GM12891 (cell line): ENCODE results near the gene FAM83F.

Experiments used
- PAX5 ChIP-seq: IDR thresholded peaks from 2 replicates; pipeline ENCODE4 v1.6.1; 2011; ENCODE audit warnings: low read length, moderate library complexity, mild to moderate bottlenecking; ENCODE audit not compliant: insufficient read depth, severe bottlenecking
- POLR2A ChIP-seq: IDR thresholded peaks from 2 replicates; pipeline ENCODE4 v1.6.1; 2011; ENCODE audit warnings: low read depth, low read length, control low read depth
- POLR2AphosphoS5 ChIP-seq: IDR thresholded peaks from 2 replicates; pipeline ENCODE4 v1.6.1; 2011; ENCODE audit warnings: low read depth, low read length, control low read depth
- POU2F2 ChIP-seq: IDR thresholded peaks from 2 replicates; pipeline ENCODE4 v1.6.1; 2011; ENCODE audit warnings: low read depth, mild to moderate bottlenecking, control low read depth, low read length, moderate library complexity
- SPI1 ChIP-seq: IDR thresholded peaks from 2 replicates; pipeline ENCODE4 v1.6.1; 2011; ENCODE audit warnings: low read depth, low read length, control low read depth
- TAF1 ChIP-seq: IDR thresholded peaks from 2 replicates; pipeline ENCODE4 v1.6.1; 2011; ENCODE audit warnings: low read depth, low read length, control low read depth

DNA sequence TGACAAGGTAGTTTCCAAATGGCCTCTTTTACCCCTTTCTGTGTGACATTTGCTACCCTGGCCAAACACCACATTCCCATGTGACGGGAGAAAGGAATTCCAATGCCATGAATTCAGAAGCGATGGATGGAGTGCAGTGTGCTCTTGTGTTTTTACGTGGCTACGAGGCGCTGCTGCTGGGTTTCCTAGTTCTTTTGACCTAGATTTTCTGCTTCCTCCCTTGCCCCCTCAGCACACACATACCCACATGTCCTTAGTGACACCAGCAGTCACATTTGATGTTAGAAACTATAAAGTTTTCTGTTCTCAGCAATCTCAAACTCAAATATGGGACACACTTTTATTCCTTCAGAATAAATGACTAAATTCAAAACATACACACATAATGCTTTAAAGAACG lies 42.4 kb upstream of the FAM83F start:
- TF ChIP-seq TAF1 (no peak), POLR2A (no peak), POLR2AphosphoS5 (no peak), POU2F2 (no peak), SPI1 (no peak), PAX5 (no peak)
